GM19397 (cell line): Measurements from ENCODE around the gene IGSF10.

Source experiments
- ATAC-seq: cut with Tn5 transposase; IDR thresholded peaks from one replicate; pipeline ENCODE4 v1.9.1; 2021; ENCODE audit warnings: mild to moderate bottlenecking, moderate library complexity; ENCODE audit not compliant: unreplicated experiment

The IGSF10 gene

GRCh38 chr3:151423091-151423490 is 37.8 kb downstream of the IGSF10 start:
- no peak for ATAC-seq

- ATAC-seq: peak; percentile 44
Measured at GRCh38 chr3:151421938-151422337, 38.9 kb downstream of the IGSF10 start.

- ATAC-seq: no peak
Measured at GRCh38 chr3:151419806-151420205, 41.1 kb downstream of the IGSF10 start.

GRCh38 chr3:151415289-151415688 is 45.6 kb downstream of the IGSF10 start:
- no peak for ATAC-seq

- ATAC-seq: no peak
Measured at GRCh38 chr3:151412989-151413388, 47.9 kb downstream of the IGSF10 start.
